SK-MEL-5 (cell line): Measurements from ENCODE around the gene TMEM63C. TPM values are rescaled to one million over a fixed set of nuclear protein-coding genes. Genes with fewer than 3 reads are reported as not detected.
A peak's percentile ranks its signal among the peaks of the same experiment; 100 is the strongest.
"Not testable (repeated sequence)": the region's sequence is repeated elsewhere in the genome, so short reads cannot be mapped to it uniquely, and the experiment has no call there.

Experiments used
- DNase-seq: peaks from one replicate; pipeline ENCODE4 v3.0.0-alpha.2; 2016; ENCODE audit warnings: low read depth, low spot score
- in situ Hi-C: cut with HindIII; loops from 2 replicates; pipeline ENCODE4 v1.10.0; 2016; ENCODE audit warnings: low sequenced_read_pairs, high pct_unique_total_duplicates, low pct_unique_long_range_greater_than_20kb
- total RNA-seq: library from RNA; depleted of rRNA; stranded (reverse); fragments of >200 nt; shearing (Covaris generic); gene quantifications from 2 replicates; pipeline ENCODE4 v1.2.3, GENCODE V29; 2014

TMEM63C gene
- total RNA-seq, 1 experiment from 2014 or later, result 0.66 TPM

- DNase-seq, result peak; percentile 51
- in situ Hi-C loops, result no loop called here
Observed at GRCh38 chr14:77151245-77151644, 30.4 kb upstream of the TMEM63C start.

GRCh38 chr14:77151918-77152588 is 29.5 kb upstream of the TMEM63C start:
- peak; percentile 48 for DNase-seq
- in situ Hi-C loops, result no loop called here

GRCh38 chr14:77153802-77154201 is 27.8 kb upstream of the TMEM63C start:
- in situ Hi-C loops, result no loop called here
- no peak for DNase-seq

GRCh38 chr14:77154421-77154820 is 27.2 kb upstream of the TMEM63C start:
- in situ Hi-C loops, result no loop called here
- no peak for DNase-seq

GRCh38 chr14:77155083-77155482 is 26.5 kb upstream of the TMEM63C start:
- in situ Hi-C loops, result no loop called here
- DNase-seq, result no peak

GRCh38 chr14:77157740-77158139 is 23.9 kb upstream of the TMEM63C start:
- in situ Hi-C loops, result no loop called here
- DNase-seq, result no peak

- in situ Hi-C loops, result no loop called here
- no peak for DNase-seq
Observed at GRCh38 chr14:77158175-77158881, 23.3 kb upstream of the TMEM63C start.

GRCh38 chr14:77158882-77159255 is 22.7 kb upstream of the TMEM63C start:
- DNase-seq, result no peak
- in situ Hi-C loops, result no loop called here

- in situ Hi-C loops, result no loop called here
- no peak for DNase-seq
Observed at GRCh38 chr14:77161011-77161410, 20.6 kb upstream of the TMEM63C start.

GRCh38 chr14:77170045-77170444 is 11.6 kb upstream of the TMEM63C start:
- DNase-seq, result no peak
- in situ Hi-C loops, result no loop called here

- in situ Hi-C loops, result no loop called here
- DNase-seq, result no peak
Observed at GRCh38 chr14:77172916-77173315, 8.7 kb upstream of the TMEM63C start.

- in situ Hi-C loops, DNase-seq: not testable (repeated sequence)
Observed at GRCh38 chr14:77173911-77174617, 7.5 kb upstream of the TMEM63C start.

- in situ Hi-C loops, result no loop called here
- no peak for DNase-seq
Observed at GRCh38 chr14:77175843-77176242, 5.8 kb upstream of the TMEM63C start.

- DNase-seq, result peak; percentile 30
- in situ Hi-C loops, result no loop called here
Observed at GRCh38 chr14:77177702-77178101, 3.9 kb upstream of the TMEM63C start.

GRCh38 chr14:77178656-77179055 is 2.9 kb upstream of the TMEM63C start:
- in situ Hi-C loops, result no loop called here
- no peak for DNase-seq

- DNase-seq, result no peak
Observed at GRCh38 chr14:77180726-77181602, 634 bp upstream of the TMEM63C start.

GRCh38 chr14:77183896-77184295 is 2.3 kb downstream of the TMEM63C start:
- in situ Hi-C loops, result no loop called here
- no peak for DNase-seq

More at GRCh38 chr14:77180726-77181602, 634 bp upstream of the TMEM63C start:
- in situ Hi-C loops, result no loop called here
